Activated T-cell treated with anti-CD3 and anti-CD28 coated beads, Interleukin-2, amount 50 U/mL, for 24 hours (primary cell): Measurements from ENCODE around the gene ZNF860.

Source experiments
- DNase-seq: peaks from one replicate; pipeline ENCODE4 v3.0.0-alpha.2; 2020
- H3K27ac Mint-ChIP-seq: 2 replicates; pipeline ENCODE4 v1.8.0; 2020; ENCODE audit warnings: mild to moderate bottlenecking, mixed read lengths
- H3K27me3 Mint-ChIP-seq: 2 replicates; pipeline ENCODE4 v1.8.0; 2020; ENCODE audit warnings: mixed read lengths
- H3K36me3 Mint-ChIP-seq: 2 replicates; pipeline ENCODE4 v1.8.0; 2020; ENCODE audit warnings: low read depth, mixed read lengths
- H3K4me1 Mint-ChIP-seq: 2 replicates; pipeline ENCODE4 v1.8.0; 2020; ENCODE audit warnings: low read depth, mixed read lengths
- H3K4me3 Mint-ChIP-seq: 2 replicates; pipeline ENCODE4 v1.8.0; 2020; ENCODE audit warnings: mild to moderate bottlenecking, moderate library complexity, mixed read lengths
- H3K9me3 Mint-ChIP-seq: 2 replicates; pipeline ENCODE4 v1.8.0; 2020; ENCODE audit warnings: mixed read lengths

Gene ZNF860

GRCh38 chr3:31953636-31954035, 27.9 kb upstream of the ZNF860 start:
- no peak for DNase-seq
- no peak overlapping the region for H3K27ac Mint-ChIP-seq
- H3K9me3 Mint-ChIP-seq, result peaks cover 16% of the 10 kb centered on the region
- H3K36me3 Mint-ChIP-seq, result no peaks in the 10 kb centered on the region
- H3K4me1 Mint-ChIP-seq, result no peaks in the 10 kb centered on the region
- H3K27me3 Mint-ChIP-seq, result peaks cover 26% of the 10 kb centered on the region
- H3K4me3 Mint-ChIP-seq, result no peak overlapping the region

GRCh38 chr3:31955581-31955980, 26.0 kb upstream of the ZNF860 start:
- H3K27ac Mint-ChIP-seq, result no peak overlapping the region
- no peak overlapping the region for H3K4me3 Mint-ChIP-seq
- peaks cover 24% of the 10 kb centered on the region for H3K27me3 Mint-ChIP-seq
- H3K4me1 Mint-ChIP-seq, result no peaks in the 10 kb centered on the region
- H3K9me3 Mint-ChIP-seq, result peaks cover 11% of the 10 kb centered on the region
- DNase-seq, result no peak
- no peaks in the 10 kb centered on the region for H3K36me3 Mint-ChIP-seq

GRCh38 chr3:31957106-31957505, 24.4 kb upstream of the ZNF860 start:
- H3K27me3 Mint-ChIP-seq, result peaks cover 24% of the 10 kb centered on the region
- peaks cover 11% of the 10 kb centered on the region for H3K9me3 Mint-ChIP-seq
- H3K36me3 Mint-ChIP-seq, result no peaks in the 10 kb centered on the region
- DNase-seq, result no peak
- no peak overlapping the region for H3K4me3 Mint-ChIP-seq
- no peaks in the 10 kb centered on the region for H3K4me1 Mint-ChIP-seq
- no peak overlapping the region for H3K27ac Mint-ChIP-seq

DNA sequence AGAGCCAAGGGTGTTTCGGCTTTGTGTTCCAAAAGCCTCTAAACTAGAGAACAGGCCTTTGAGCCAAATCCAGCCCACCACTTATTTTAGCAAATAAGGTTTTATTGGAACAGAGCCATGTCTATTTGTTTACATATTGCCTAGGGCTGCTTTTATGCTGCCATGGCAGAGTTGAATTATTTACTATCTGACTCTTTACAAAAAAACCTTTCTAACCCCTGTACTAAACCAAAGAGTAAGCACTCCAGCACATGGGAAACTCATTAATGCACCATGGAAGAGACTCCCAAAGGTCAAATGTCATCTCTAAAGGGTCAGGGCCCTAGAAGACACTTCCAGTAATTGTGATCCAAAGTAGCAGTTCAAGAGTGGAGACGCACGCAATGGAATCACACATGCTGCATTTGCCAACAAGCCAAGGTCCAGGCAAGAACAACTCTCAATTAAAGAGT, 22.8 kb upstream of the ZNF860 start:
- no peak for DNase-seq
- Mint-ChIP-seq H3K27me3 (peaks cover 20% of the 10 kb centered on the region), H3K36me3 (no peaks in the 10 kb centered on the region), H3K4me3 (no peak overlapping the region), H3K9me3 (peaks cover 11% of the 10 kb centered on the region), H3K27ac (no peak overlapping the region), H3K4me1 (peaks cover 5% of the 10 kb centered on the region)

GRCh38 chr3:31959251-31959650, 22.3 kb upstream of the ZNF860 start:
- no peak for DNase-seq
- H3K4me3 Mint-ChIP-seq, result no peak overlapping the region
- H3K36me3 Mint-ChIP-seq, result no peaks in the 10 kb centered on the region
- H3K27ac Mint-ChIP-seq, result no peak overlapping the region
- H3K9me3 Mint-ChIP-seq, result peaks cover 11% of the 10 kb centered on the region
- H3K4me1 Mint-ChIP-seq, result peaks cover 5% of the 10 kb centered on the region
- H3K27me3 Mint-ChIP-seq, result peaks cover 22% of the 10 kb centered on the region

GRCh38 chr3:31959951-31960792, 21.4 kb upstream of the ZNF860 start:
- Mint-ChIP-seq H3K27ac (no peak overlapping the region), H3K4me1 (peaks cover 5% of the 10 kb centered on the region), H3K9me3 (peaks cover 7% of the 10 kb centered on the region), H3K27me3 (peaks cover 19% of the 10 kb centered on the region), H3K36me3 (no peaks in the 10 kb centered on the region), H3K4me3 (no peak overlapping the region)
- no peak for DNase-seq

- no peaks in the 10 kb centered on the region for H3K36me3 Mint-ChIP-seq
- H3K4me1 Mint-ChIP-seq, result peaks cover 5% of the 10 kb centered on the region
- H3K27ac Mint-ChIP-seq, result no peak overlapping the region
- no peak overlapping the region for H3K4me3 Mint-ChIP-seq
- no peak for DNase-seq
- peaks cover 16% of the 10 kb centered on the region for H3K27me3 Mint-ChIP-seq
- H3K9me3 Mint-ChIP-seq, result no peaks in the 10 kb centered on the region
Observed at GRCh38 chr3:31960793-31961431, 20.6 kb upstream of the ZNF860 start.

- H3K27me3 Mint-ChIP-seq, result peaks cover 16% of the 10 kb centered on the region
- H3K36me3 Mint-ChIP-seq, result no peaks in the 10 kb centered on the region
- no peak overlapping the region for H3K4me3 Mint-ChIP-seq
- H3K9me3 Mint-ChIP-seq, result no peaks in the 10 kb centered on the region
- H3K27ac Mint-ChIP-seq, result no peak overlapping the region
- no peak for DNase-seq
- peaks cover 5% of the 10 kb centered on the region for H3K4me1 Mint-ChIP-seq
Observed at GRCh38 chr3:31962801-31963205, 18.7 kb upstream of the ZNF860 start.

- H3K36me3 Mint-ChIP-seq, result no peaks in the 10 kb centered on the region
- peaks cover 5% of the 10 kb centered on the region for H3K4me1 Mint-ChIP-seq
- no peaks in the 10 kb centered on the region for H3K9me3 Mint-ChIP-seq
- H3K27me3 Mint-ChIP-seq, result peaks cover 18% of the 10 kb centered on the region
- H3K4me3 Mint-ChIP-seq, result no peak overlapping the region
- DNase-seq, result no peak
- no peak overlapping the region for H3K27ac Mint-ChIP-seq
Observed at GRCh38 chr3:31966978-31967591, 14.5 kb upstream of the ZNF860 start.

DNA sequence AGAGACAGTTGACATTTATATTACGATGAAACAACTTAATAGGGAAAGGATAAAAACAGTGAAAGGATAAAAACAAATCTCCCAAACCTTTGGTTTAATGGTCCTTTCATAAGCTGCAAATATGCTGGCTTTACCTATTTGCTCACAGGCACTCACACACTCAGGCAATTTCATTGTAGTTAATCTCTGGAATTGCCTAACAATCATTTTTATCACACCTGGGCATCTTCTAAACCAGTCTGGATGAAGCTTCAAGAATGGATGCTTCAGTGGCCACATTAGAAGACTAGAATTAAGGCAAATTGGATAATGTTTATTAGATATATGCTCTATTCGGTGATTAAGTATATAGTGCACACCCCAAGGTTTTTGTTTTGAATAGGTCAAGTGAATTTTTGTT, 14.0 kb upstream of the ZNF860 start:
- Mint-ChIP-seq H3K4me1 (peaks cover 7% of the 10 kb centered on the region), H3K27me3 (peaks cover 22% of the 10 kb centered on the region), H3K36me3 (no peaks in the 10 kb centered on the region), H3K4me3 (no peak overlapping the region), H3K27ac (no peak overlapping the region), H3K9me3 (no peaks in the 10 kb centered on the region)
- DNase-seq, result no peak

- H3K4me1 Mint-ChIP-seq, result peaks cover 2% of the 10 kb centered on the region
- H3K27ac Mint-ChIP-seq, result no peak overlapping the region
- H3K27me3 Mint-ChIP-seq, result peaks cover 28% of the 10 kb centered on the region
- DNase-seq, result no peak
- no peak overlapping the region for H3K4me3 Mint-ChIP-seq
- no peaks in the 10 kb centered on the region for H3K36me3 Mint-ChIP-seq
- no peaks in the 10 kb centered on the region for H3K9me3 Mint-ChIP-seq
Observed at GRCh38 chr3:31968369-31968926, 13.1 kb upstream of the ZNF860 start.

DNA sequence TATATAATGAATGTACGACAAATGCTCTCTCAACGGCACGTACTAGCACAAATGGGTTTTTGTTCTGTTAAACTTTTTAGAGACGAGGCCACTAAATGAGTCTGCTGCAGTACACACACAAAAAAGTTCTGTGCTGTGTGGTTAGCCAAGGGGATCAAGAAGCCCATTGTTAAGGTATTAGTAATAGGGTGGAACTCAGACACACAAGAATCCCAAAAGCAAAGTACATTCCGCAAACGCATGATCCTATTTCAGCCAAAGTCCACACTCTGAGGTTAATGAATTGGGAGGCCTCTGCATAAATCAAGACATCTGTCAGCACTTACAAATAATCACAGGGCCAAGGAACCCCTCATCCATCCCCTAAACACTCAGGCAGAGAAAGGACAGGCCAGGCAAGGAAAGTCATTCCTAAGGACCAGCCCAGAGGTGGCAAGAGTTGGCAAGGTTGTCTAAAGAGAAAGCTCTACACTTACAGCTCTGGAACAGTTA, 12.6 kb upstream of the ZNF860 start:
- peaks cover 2% of the 10 kb centered on the region for H3K4me1 Mint-ChIP-seq
- no peak for DNase-seq

GRCh38 chr3:31971607-31972006, 9.9 kb upstream of the ZNF860 start:
- Mint-ChIP-seq H3K27ac (no peak overlapping the region), H3K27me3 (peaks cover 53% of the 10 kb centered on the region), H3K4me1 (peaks cover 2% of the 10 kb centered on the region), H3K36me3 (no peaks in the 10 kb centered on the region), H3K9me3 (no peaks in the 10 kb centered on the region), H3K4me3 (no peak overlapping the region)
- no peak for DNase-seq

More for the DNA sequence above, 12.6 kb upstream of the ZNF860 start:
- H3K9me3 Mint-ChIP-seq, result no peaks in the 10 kb centered on the region
- H3K36me3 Mint-ChIP-seq, result no peaks in the 10 kb centered on the region
- H3K27me3 Mint-ChIP-seq, result peaks cover 28% of the 10 kb centered on the region
- H3K4me3 Mint-ChIP-seq, result no peak overlapping the region
- no peak overlapping the region for H3K27ac Mint-ChIP-seq

DNA sequence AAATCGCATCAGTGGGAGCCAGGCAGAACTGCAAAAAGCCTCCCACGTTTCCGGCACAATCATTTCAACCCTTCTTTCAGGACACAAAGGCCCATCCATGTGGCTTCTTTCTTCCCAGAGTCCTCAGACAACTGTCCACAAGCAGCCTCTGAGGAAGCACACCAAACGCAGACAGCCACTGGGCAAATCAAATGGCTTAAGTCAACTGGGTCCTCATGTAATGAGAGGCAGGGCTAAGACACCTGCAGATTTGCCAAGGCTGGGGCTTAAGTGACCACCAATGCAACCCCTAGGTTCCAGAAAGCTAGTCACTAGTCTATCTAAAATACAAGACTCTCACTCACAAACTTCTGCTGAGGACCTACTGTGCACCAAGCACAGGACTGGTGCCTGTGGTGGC, 8.5 kb upstream of the ZNF860 start:
- Mint-ChIP-seq H3K27ac (no peak overlapping the region), H3K27me3 (peaks cover 65% of the 10 kb centered on the region), H3K9me3 (no peaks in the 10 kb centered on the region), H3K4me1 (peaks cover 6% of the 10 kb centered on the region), H3K4me3 (no peak overlapping the region), H3K36me3 (no peaks in the 10 kb centered on the region)
- no peak for DNase-seq
